Liver (tissue), 3 donors: Measurements from ENCODE around the gene TACR2.

Experiments
- FOXA1 ChIP-seq: IDR thresholded peaks from 2 replicates; pipeline ENCODE4 v1.6.1; 2016; ENCODE audit warnings: antibody characterized with exemption
- GABPA ChIP-seq, 2 donors: IDR thresholded peaks in 1 of 2; conservative IDR thresholded peaks in 1 of 2; 2 replicates each; pipeline ENCODE4 v1.6.1; 2016; ENCODE audit warnings: antibody characterized with exemption in 2 of 2, mild to moderate bottlenecking in 1 of 2, moderate library complexity in 1 of 2
- HNF4A ChIP-seq, 2 donors: conservative IDR thresholded peaks; 2 replicates each; pipeline ENCODE4 v1.6.1; 2016; ENCODE audit warnings: antibody characterized with exemption in 2 of 2, mild to moderate bottlenecking in 2 of 2
- RAD21 ChIP-seq, 2 donors: IDR thresholded peaks; 2 replicates each; pipeline ENCODE4 v1.6.1; 2016; ENCODE audit warnings: antibody characterized with exemption in 2 of 2, mild to moderate bottlenecking in 2 of 2
- RXRA ChIP-seq, 2 donors: IDR thresholded peaks; 2 replicates each; pipeline ENCODE4 v1.6.1; 2017 to 2018; ENCODE audit warnings: antibody characterized with exemption in 2 of 2, mild to moderate bottlenecking in 1 of 2
- SP1 ChIP-seq: IDR thresholded peaks from 2 replicates; pipeline ENCODE4 v1.6.1; 2018; ENCODE audit warnings: antibody characterized with exemption, mild to moderate bottlenecking
- TAF1 ChIP-seq: conservative IDR thresholded peaks from 2 replicates; pipeline ENCODE4 v1.6.1; 2016; ENCODE audit warnings: antibody characterized with exemption, mild to moderate bottlenecking
- YY1 ChIP-seq: IDR thresholded peaks from 2 replicates; pipeline ENCODE4 v1.6.1; 2016; ENCODE audit warnings: antibody characterized with exemption, mild to moderate bottlenecking
- TF ChIP-seq, protein P1 (sequence below): fragments of 150-350 bp; IDR thresholded peaks from 2 replicates; pipeline ENCODE4 v1.5.1; 2017; ENCODE audit warnings: improper control_type of control experiment, low read depth, low read length; ENCODE audit not compliant: missing input control
- TF ChIP-seq, protein P2 (sequence below): IDR thresholded peaks from 2 replicates; pipeline ENCODE4 v1.6.1; 2016; ENCODE audit warnings: antibody characterized with exemption
- TF ChIP-seq, protein P3 (sequence below): IDR thresholded peaks from 2 replicates; pipeline ENCODE4 v1.6.1; 2016; ENCODE audit warnings: antibody characterized with exemption, mild to moderate bottlenecking
- TF ChIP-seq, protein P4 (sequence below): IDR thresholded peaks from 2 replicates; pipeline ENCODE4 v1.6.1; 2016; ENCODE audit warnings: antibody characterized with exemption
- TF ChIP-seq, protein P5 (sequence below): IDR thresholded peaks from 2 replicates; pipeline ENCODE4 v1.6.1; 2016; ENCODE audit warnings: antibody characterized with exemption
- donor health status: healthy.
- donor health status: healthy.

DNA sequence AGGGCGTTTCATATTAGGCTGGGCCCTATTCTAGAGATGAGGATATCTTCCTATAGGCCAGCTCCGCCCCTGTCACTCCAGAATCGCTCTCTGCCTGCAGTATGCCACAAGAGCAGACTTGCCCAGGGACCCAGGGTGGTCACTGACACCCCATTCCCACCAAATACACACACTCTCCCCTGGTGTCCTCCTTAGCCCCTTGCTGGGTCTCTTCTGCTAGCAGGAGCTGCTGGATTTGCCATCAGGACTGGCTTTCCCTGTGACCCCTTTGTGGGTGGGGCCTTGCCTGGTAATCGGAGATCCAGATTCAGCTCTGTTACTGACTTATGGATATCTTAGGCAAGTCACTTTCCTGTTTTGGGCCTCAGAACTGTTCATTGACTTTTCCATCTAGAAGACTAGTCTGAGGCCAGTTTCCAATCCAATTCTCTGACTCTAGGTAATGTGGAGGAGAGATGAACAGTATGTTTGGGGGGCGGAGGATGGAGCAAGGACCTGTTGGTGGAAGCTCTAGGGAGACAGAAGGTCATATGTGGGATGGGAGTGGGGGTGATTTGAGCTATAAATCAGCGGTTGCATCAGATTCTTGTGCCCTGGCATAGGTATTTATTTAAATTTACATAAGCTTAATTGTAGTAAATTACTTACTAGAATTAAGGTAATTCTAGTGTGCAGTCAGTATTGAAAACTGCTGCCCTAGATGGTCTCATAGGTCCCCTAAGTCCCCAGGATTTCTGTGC, 36.1 kb upstream of the TACR2 start:
- TF ChIP-seq, protein P1, sequence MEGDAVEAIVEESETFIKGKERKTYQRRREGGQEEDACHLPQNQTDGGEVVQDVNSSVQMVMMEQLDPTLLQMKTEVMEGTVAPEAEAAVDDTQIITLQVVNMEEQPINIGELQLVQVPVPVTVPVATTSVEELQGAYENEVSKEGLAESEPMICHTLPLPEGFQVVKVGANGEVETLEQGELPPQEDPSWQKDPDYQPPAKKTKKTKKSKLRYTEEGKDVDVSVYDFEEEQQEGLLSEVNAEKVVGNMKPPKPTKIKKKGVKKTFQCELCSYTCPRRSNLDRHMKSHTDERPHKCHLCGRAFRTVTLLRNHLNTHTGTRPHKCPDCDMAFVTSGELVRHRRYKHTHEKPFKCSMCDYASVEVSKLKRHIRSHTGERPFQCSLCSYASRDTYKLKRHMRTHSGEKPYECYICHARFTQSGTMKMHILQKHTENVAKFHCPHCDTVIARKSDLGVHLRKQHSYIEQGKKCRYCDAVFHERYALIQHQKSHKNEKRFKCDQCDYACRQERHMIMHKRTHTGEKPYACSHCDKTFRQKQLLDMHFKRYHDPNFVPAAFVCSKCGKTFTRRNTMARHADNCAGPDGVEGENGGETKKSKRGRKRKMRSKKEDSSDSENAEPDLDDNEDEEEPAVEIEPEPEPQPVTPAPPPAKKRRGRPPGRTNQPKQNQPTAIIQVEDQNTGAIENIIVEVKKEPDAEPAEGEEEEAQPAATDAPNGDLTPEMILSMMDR, result no peak
- TF ChIP-seq RAD21 (IDR thresholded peaks at IDR 0.05) (no peak), HNF4A (conservative IDR thresholded peaks at IDR 0.05) (no peak), GABPA (IDR thresholded peaks at IDR 0.05 in 1 of 2, conservative IDR thresholded peaks at IDR 0.05 in 1 of 2) (no peak), SP1 (no peak), TAF1 (no peak), RXRA (IDR thresholded peaks at IDR 0.05) (no peak), YY1 (no peak), FOXA1 (no peak)
- TF ChIP-seq, protein P2, sequence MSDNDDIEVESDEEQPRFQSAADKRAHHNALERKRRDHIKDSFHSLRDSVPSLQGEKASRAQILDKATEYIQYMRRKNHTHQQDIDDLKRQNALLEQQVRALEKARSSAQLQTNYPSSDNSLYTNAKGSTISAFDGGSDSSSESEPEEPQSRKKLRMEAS, result no peak
- TF ChIP-seq, protein P3, sequence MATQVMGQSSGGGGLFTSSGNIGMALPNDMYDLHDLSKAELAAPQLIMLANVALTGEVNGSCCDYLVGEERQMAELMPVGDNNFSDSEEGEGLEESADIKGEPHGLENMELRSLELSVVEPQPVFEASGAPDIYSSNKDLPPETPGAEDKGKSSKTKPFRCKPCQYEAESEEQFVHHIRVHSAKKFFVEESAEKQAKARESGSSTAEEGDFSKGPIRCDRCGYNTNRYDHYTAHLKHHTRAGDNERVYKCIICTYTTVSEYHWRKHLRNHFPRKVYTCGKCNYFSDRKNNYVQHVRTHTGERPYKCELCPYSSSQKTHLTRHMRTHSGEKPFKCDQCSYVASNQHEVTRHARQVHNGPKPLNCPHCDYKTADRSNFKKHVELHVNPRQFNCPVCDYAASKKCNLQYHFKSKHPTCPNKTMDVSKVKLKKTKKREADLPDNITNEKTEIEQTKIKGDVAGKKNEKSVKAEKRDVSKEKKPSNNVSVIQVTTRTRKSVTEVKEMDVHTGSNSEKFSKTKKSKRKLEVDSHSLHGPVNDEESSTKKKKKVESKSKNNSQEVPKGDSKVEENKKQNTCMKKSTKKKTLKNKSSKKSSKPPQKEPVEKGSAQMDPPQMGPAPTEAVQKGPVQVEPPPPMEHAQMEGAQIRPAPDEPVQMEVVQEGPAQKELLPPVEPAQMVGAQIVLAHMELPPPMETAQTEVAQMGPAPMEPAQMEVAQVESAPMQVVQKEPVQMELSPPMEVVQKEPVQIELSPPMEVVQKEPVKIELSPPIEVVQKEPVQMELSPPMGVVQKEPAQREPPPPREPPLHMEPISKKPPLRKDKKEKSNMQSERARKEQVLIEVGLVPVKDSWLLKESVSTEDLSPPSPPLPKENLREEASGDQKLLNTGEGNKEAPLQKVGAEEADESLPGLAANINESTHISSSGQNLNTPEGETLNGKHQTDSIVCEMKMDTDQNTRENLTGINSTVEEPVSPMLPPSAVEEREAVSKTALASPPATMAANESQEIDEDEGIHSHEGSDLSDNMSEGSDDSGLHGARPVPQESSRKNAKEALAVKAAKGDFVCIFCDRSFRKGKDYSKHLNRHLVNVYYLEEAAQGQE, result no peak
- TF ChIP-seq, protein P4, sequence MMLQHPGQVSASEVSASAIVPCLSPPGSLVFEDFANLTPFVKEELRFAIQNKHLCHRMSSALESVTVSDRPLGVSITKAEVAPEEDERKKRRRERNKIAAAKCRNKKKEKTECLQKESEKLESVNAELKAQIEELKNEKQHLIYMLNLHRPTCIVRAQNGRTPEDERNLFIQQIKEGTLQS, result no peak
- TF ChIP-seq, protein P5, sequence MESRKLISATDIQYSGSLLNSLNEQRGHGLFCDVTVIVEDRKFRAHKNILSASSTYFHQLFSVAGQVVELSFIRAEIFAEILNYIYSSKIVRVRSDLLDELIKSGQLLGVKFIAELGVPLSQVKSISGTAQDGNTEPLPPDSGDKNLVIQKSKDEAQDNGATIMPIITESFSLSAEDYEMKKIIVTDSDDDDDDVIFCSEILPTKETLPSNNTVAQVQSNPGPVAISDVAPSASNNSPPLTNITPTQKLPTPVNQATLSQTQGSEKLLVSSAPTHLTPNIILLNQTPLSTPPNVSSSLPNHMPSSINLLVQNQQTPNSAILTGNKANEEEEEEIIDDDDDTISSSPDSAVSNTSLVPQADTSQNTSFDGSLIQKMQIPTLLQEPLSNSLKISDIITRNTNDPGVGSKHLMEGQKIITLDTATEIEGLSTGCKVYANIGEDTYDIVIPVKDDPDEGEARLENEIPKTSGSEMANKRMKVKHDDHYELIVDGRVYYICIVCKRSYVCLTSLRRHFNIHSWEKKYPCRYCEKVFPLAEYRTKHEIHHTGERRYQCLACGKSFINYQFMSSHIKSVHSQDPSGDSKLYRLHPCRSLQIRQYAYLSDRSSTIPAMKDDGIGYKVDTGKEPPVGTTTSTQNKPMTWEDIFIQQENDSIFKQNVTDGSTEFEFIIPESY, result no peak
